Adrenal gland (tissue), 12 donors: ENCODE results near the gene PPP2R5C. TPM values are rescaled to one million over a fixed set of nuclear protein-coding genes. Genes with fewer than 3 reads are reported as not detected.
A peak's percentile ranks its signal among the peaks of the same experiment; 100 is the strongest.

Source experiments
- DNase-seq, 7 donors: peaks; one replicate each; pipeline ENCODE4 v3.0.0-alpha.2; 2019 to 2020
- H3K27ac ChIP-seq, 5 donors: fragments of 200-600 bp; sonication (generic) in 4 of 5; 1 replicate in 3 of 5; 2 replicates in 2 of 5; pipeline versions ENCODE4 v1.5.1 to v1.8.0; 2016 to 2020; ENCODE audit warnings: mild to moderate bottlenecking in 1 of 5
- H3K27me3 ChIP-seq: fragments of 200-600 bp; 2 replicates; pipeline ENCODE4 v1.8.0; 2021
- H3K36me3 ChIP-seq, 2 donors: fragments of 200-600 bp; replicated peaks in 1 of 2; 1 replicate in 1 of 2; 2 replicates in 1 of 2; pipeline versions ENCODE4 v1.5.1 to v1.8.0; 2018 to 2022
- H3K4me1 ChIP-seq, 2 donors: fragments of 200-600 bp; replicated peaks in 1 of 2; 1 replicate in 1 of 2; 2 replicates in 1 of 2; pipeline versions ENCODE4 v1.5.1 to v1.8.0; 2018 to 2021
- H3K4me3 ChIP-seq, 4 donors: fragments of 200-600 bp; sonication (generic) in 3 of 4; one replicate each; pipeline ENCODE4 v1.5.1; 2016 to 2018
- H3K9me3 ChIP-seq, 3 donors: fragments of 200-600 bp; sonication (generic) in 1 of 3; replicated peaks in 1 of 3; 1 replicate in 2 of 3; 2 replicates in 1 of 3; pipeline versions ENCODE4 v1.5.1 to v1.8.0; 2016 to 2021
- CTCF ChIP-seq, 6 experiments: fragments of 450-650 bp in 4 of 6; fragments of 200-600 bp in 2 of 6; sonication (generic) in 1 of 6; IDR thresholded peaks; 1 replicate in 5 of 6; 2 replicates in 1 of 6; pipeline versions ENCODE4 v1.5.1 to v1.8.0; 2016 to 2021; ENCODE audit warnings: antibody characterized with exemption in 6 of 6, mild to moderate bottlenecking in 2 of 6, moderate library complexity in 1 of 6
- POLR2A ChIP-seq, 2 donors: fragments of 450-650 bp; IDR thresholded peaks; one replicate each; pipeline ENCODE4 v1.6.1; 2017; ENCODE audit warnings: antibody characterized with exemption in 2 of 2, mild to moderate bottlenecking in 2 of 2, moderate library complexity in 1 of 2
- WGBS, 4 donors: extraction: QIAGEN DNeasy Blood & Tissue Kit in 2 of 4; methylation state at CpG; one replicate each; pipeline versions ENCODE4 v1.1.5 to v1.1.7; 2013 to 2017; 5-methylcytosine and 5-hydroxymethylcytosine counted together
- intact Hi-C, 2 donors: fragments of 100-400 bp; cut with DNase I; formaldehyde crosslinking; loops; one replicate each; pipeline versions ENCODE4 v1.14.1 to v1.15.0; 2022 to 2023
- polyA plus RNA-seq, 3 donors: library from polyadenylated mRNA; stranded (reverse); fragments of 200-250 nt in 2 of 3; fragments of 350-450 nt in 1 of 3; fragmentation: Illumina TruSeq in 1 of 3; extraction: RNeasy Lipid Tissue Mini Kit (QIAGEN cat#74804) in 1 of 3; gene quantifications; one replicate each; pipeline ENCODE4 v1.2.3, GENCODE V29; 2013 to 2014
- total RNA-seq, 9 donors: library from RNA; depleted of rRNA in 4 of 9; stranded (reverse); fragments of >200 nt in 4 of 9; fragments of 120-200 nt in 1 of 9; fragmentation: NEBNext Ultra II Directional in 1 of 9; extraction: Animal tissue kit (Norgen Biotek cat#: 25700) in 1 of 9; gene quantifications; one replicate each; pipeline versions ENCODE4 v1.1.0 to v1.2.4, GENCODE V29; 2013 to 2023
- donor health status: healthy with polysubstance abuse.
- donor health status: Bipolar disorder and iron deficiency.
- donor health status: DM: yes; HTN: yes; CAD: no.
- donor health status: DM: no; HTN: no; CAD: no.
- donor health status: DM: no; HTN: no; CAD: no.
- donor health status: DM: yes; HTN: yes; CAD: no.

PPP2R5C gene
- total and polyA plus RNA-seq, 12 donors, result 66.5 to 216 (median 134) TPM

- intact Hi-C loops, result no loop called here
- peaks cover 0 to 8% of the 10 kb centered on the region in 2 donors for H3K4me1 ChIP-seq
- H3K27me3 ChIP-seq, result no peaks in the 10 kb centered on the region
- DNase-seq, result no peak
- peak overlapping the region in 1 of 5 donors; percentile 45 for H3K27ac ChIP-seq
- H3K9me3 ChIP-seq, result no peaks in the 10 kb centered on the region
- peak overlapping the region in 1 of 4 donors; percentile 13 for H3K4me3 ChIP-seq
- no peaks in the 10 kb centered on the region for H3K36me3 ChIP-seq
- TF ChIP-seq CTCF (IDR thresholded peaks at IDR 0.05) (no peak), POLR2A (IDR thresholded peaks at IDR 0.05) (no peak)
- 78 to 83% (median 80%) methylated on average over 3 of the region's 3 CpGs for WGBS, 4 donors
These were observed 30.8 kb upstream of the PPP2R5C start for GRCh38 chr14:101730626-101731186.

GRCh38 chr14:101731187-101732080 lies 30.1 kb upstream of the PPP2R5C start:
- 21 to 36% (median 29%) methylated on average over 14 to 16 of the region's 16 CpGs for WGBS, 4 donors
- peak overlapping the region in 1 of 5 donors; percentile 52 for H3K27ac ChIP-seq
- H3K4me3 ChIP-seq, result peak overlapping the region in 1 of 4 donors; percentile 13

GRCh38 chr14:101732118-101732517 lies 29.4 kb upstream of the PPP2R5C start:
- no peak for TF ChIP-seq POLR2A (IDR thresholded peaks at IDR 0.05)
- no peak overlapping the region for H3K27ac ChIP-seq
- H3K9me3 ChIP-seq, result no peaks in the 10 kb centered on the region
- H3K27me3 ChIP-seq, result no peaks in the 10 kb centered on the region
- intact Hi-C loops, result no loop called here
- WGBS, 4 donors, result 70 to 87% (median 81%) methylated on average over 5 of the region's 5 CpGs
- H3K36me3 ChIP-seq, result no peaks in the 10 kb centered on the region
- no peak overlapping the region for H3K4me3 ChIP-seq
- DNase-seq, result no peak
- H3K4me1 ChIP-seq, result peaks cover 0 to 8% of the 10 kb centered on the region in 2 donors

More at GRCh38 chr14:101731187-101732080, 30.1 kb upstream of the PPP2R5C start:
- H3K9me3 ChIP-seq, result no peaks in the 10 kb centered on the region
- peaks cover 0 to 8% of the 10 kb centered on the region in 2 donors for H3K4me1 ChIP-seq
- TF ChIP-seq POLR2A (IDR thresholded peaks at IDR 0.05) (no peak), CTCF (IDR thresholded peaks at IDR 0.05) (no peak)
- DNase-seq, result peak in 6 of 7 donors; percentile 41 to 79 (median 66)
- no peaks in the 10 kb centered on the region for H3K27me3 ChIP-seq
- intact Hi-C loops, result no loop called here
- no peaks in the 10 kb centered on the region for H3K36me3 ChIP-seq

GRCh38 chr14:101733211-101733610 lies 28.3 kb upstream of the PPP2R5C start:
- no peak for DNase-seq
- Histone ChIP-seq H3K36me3 (no peaks in the 10 kb centered on the region), H3K4me3 (no peak overlapping the region), H3K27me3 (no peaks in the 10 kb centered on the region), H3K4me1 (peaks cover 0 to 8% of the 10 kb centered on the region in 2 donors), H3K9me3 (no peaks in the 10 kb centered on the region), H3K27ac (no peak overlapping the region)
- WGBS, 4 donors, result 93 to 97% (median 94%) methylated on average over 4 of the region's 4 CpGs; no CpG with 5 or more reads in 1 of the 4 donors
- TF ChIP-seq CTCF (IDR thresholded peaks at IDR 0.05) (no peak), POLR2A (IDR thresholded peaks at IDR 0.05) (no peak)
- intact Hi-C loops, result no loop called here
